Liver (tissue), 3 donors: ENCODE data around the gene CACNB1.

Source experiments
- FOXA1 ChIP-seq: IDR thresholded peaks from 2 replicates; pipeline ENCODE4 v1.6.1; 2016; ENCODE audit warnings: antibody characterized with exemption
- HNF4G ChIP-seq: IDR thresholded peaks from 2 replicates; pipeline ENCODE4 v1.6.1; 2016; ENCODE audit warnings: antibody characterized with exemption
- JUND ChIP-seq, 2 donors: IDR thresholded peaks; 2 replicates each; pipeline ENCODE4 v1.6.1; 2016; ENCODE audit warnings: antibody characterized with exemption in 2 of 2
- RAD21 ChIP-seq, 2 donors: IDR thresholded peaks; 2 replicates each; pipeline ENCODE4 v1.6.1; 2016; ENCODE audit warnings: antibody characterized with exemption in 2 of 2, mild to moderate bottlenecking in 2 of 2
- REST ChIP-seq: IDR thresholded peaks from 2 replicates; pipeline ENCODE4 v1.6.1; 2016; ENCODE audit warnings: antibody characterized with exemption, mild to moderate bottlenecking
- TF ChIP-seq, protein P1 (sequence below): fragments of 150-350 bp; IDR thresholded peaks from 2 replicates; pipeline ENCODE4 v1.5.1; 2017; ENCODE audit warnings: improper control_type of control experiment, low read depth, low read length; ENCODE audit not compliant: missing input control
- TF ChIP-seq, protein P2 (sequence below): IDR thresholded peaks from 2 replicates; pipeline ENCODE4 v1.6.1; 2016; ENCODE audit warnings: antibody characterized with exemption
- donor health status: healthy.
- donor health status: healthy.

DNA sequence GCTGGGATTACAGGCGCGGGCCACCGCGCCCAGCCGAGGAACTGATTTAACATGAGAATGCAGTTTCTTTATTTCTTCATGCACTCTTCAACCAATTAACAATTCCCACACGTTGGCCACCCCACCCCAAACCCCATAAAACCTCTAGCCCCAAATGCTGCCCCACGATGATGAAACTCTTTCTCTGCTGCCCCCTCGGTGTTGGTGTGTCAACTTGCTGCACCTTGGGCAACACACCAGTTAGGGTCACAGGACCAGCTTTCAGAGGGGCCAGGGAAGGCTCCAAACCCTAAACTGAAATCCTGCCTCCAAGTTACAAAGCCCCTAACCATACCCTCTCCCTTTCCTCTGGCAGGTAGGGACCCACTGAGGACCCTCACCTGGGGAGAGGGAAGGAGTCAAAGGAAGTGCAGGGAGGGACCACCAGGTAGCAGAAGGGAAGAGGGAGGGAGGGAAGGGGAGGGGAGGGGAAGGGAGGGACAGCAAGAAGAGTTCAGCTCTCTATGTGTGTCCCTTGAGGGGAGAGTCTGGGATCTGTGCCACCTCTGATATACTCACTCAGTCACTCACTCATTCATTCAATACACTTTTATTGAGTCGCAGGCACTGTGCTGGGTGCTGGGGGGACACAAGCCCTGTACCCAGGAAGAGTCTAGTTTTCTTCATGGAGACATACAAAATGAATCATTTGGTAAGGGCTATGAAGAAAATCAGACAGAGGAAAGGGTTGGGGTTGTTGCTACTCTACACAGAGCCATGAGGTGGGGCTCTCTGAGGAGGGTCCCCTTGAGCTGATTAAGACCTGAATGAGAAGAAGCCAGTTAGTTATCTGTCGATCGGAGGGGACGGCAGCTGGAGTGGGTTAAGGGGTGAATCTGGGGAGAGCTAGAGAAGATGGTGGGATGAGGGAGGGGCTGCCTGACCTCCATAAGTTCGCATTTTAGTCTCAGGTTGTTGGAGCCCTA, 50.0 kb downstream of the CACNB1 start:
- TF ChIP-seq, protein P1, sequence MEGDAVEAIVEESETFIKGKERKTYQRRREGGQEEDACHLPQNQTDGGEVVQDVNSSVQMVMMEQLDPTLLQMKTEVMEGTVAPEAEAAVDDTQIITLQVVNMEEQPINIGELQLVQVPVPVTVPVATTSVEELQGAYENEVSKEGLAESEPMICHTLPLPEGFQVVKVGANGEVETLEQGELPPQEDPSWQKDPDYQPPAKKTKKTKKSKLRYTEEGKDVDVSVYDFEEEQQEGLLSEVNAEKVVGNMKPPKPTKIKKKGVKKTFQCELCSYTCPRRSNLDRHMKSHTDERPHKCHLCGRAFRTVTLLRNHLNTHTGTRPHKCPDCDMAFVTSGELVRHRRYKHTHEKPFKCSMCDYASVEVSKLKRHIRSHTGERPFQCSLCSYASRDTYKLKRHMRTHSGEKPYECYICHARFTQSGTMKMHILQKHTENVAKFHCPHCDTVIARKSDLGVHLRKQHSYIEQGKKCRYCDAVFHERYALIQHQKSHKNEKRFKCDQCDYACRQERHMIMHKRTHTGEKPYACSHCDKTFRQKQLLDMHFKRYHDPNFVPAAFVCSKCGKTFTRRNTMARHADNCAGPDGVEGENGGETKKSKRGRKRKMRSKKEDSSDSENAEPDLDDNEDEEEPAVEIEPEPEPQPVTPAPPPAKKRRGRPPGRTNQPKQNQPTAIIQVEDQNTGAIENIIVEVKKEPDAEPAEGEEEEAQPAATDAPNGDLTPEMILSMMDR, result no peak
- TF ChIP-seq, protein P2, sequence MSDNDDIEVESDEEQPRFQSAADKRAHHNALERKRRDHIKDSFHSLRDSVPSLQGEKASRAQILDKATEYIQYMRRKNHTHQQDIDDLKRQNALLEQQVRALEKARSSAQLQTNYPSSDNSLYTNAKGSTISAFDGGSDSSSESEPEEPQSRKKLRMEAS, result no peak
- TF ChIP-seq REST, result no peak
- no peak for TF ChIP-seq RAD21 (IDR thresholded peaks at IDR 0.05)
- no peak for TF ChIP-seq FOXA1
- TF ChIP-seq JUND (IDR thresholded peaks at IDR 0.05), result no peak
- TF ChIP-seq HNF4G, result no peak
